Ishikawa (cell line): ENCODE measurements around the gene PTPRN2.

Experiments used
- CEBPB ChIP-seq: IDR thresholded peaks from 2 replicates; pipeline ENCODE4 v1.6.1; 2012
- MAX ChIP-seq: IDR thresholded peaks from 2 replicates; pipeline ENCODE4 v1.6.1; 2012
- TEAD4 ChIP-seq: IDR thresholded peaks from 2 replicates; pipeline ENCODE4 v1.6.1; 2012

GRCh38 chr7:157739031-157739430 is 848.6 kb downstream of the PTPRN2 start:
- TF ChIP-seq TEAD4 = no peak
- no peak for TF ChIP-seq MAX
- TF ChIP-seq CEBPB = no peak
